Esophagus muscularis mucosa (tissue), 4 donors: ENCODE results near the gene VPS13D. TPM values are rescaled to one million over a fixed set of nuclear protein-coding genes. Genes with fewer than 3 reads are reported as not detected.

Source experiments
- DNase-seq: peaks from one replicate; pipeline ENCODE4 v3.0.0-alpha.2; 2017; ENCODE audit errors: extremely low spot score
- H3K27ac ChIP-seq, 4 donors: fragments of 200-600 bp; sonication (generic); replicated peaks in 1 of 4; 1 replicate in 3 of 4; 2 replicates in 1 of 4; pipeline ENCODE4 v1.5.1; 2016 to 2019; ENCODE audit warnings: mild to moderate bottlenecking in 1 of 4
- H3K27me3 ChIP-seq, 4 donors: fragments of 200-600 bp; sonication (generic); one replicate each; pipeline versions ENCODE4 v1.5.1 to v1.6.0; 2016 to 2019
- H3K36me3 ChIP-seq, 4 donors: fragments of 200-600 bp; sonication (generic); one replicate each; pipeline ENCODE4 v1.5.1; 2016 to 2019
- H3K4me1 ChIP-seq, 4 donors: fragments of 200-600 bp; sonication (generic); one replicate each; pipeline ENCODE4 v1.5.1; 2016 to 2019
- H3K4me3 ChIP-seq, 4 donors: fragments of 200-600 bp; sonication (generic); 1 replicate in 2 of 4; 2 replicates in 2 of 4; pipeline ENCODE4 v1.5.1; 2016 to 2019; ENCODE audit warnings: mild to moderate bottlenecking in 4 of 4, moderate library complexity in 1 of 4
- H3K9me3 ChIP-seq, 4 donors: fragments of 200-600 bp; sonication (generic); 1 replicate in 3 of 4; 2 replicates in 1 of 4; pipeline ENCODE4 v1.5.1; 2016 to 2019
- CTCF ChIP-seq, 3 experiments: fragments of 200-600 bp in 2 of 3; fragments of 450-650 bp in 1 of 3; sonication (generic) in 2 of 3; IDR thresholded peaks; one replicate each; pipeline ENCODE4 v1.5.1; 2017 to 2019; ENCODE audit warnings: antibody characterized with exemption in 3 of 3, mild to moderate bottlenecking in 2 of 3, moderate library complexity in 1 of 3
- EP300 ChIP-seq: sonication (generic); formaldehyde crosslinking; IDR thresholded peaks from one replicate; pipeline ENCODE4 v1.6.1; 2017; ENCODE audit warnings: antibody characterized with exemption
- POLR2A ChIP-seq: fragments of 450-650 bp; IDR thresholded peaks from one replicate; pipeline ENCODE4 v1.6.1; 2017; ENCODE audit warnings: antibody characterized with exemption, moderate library complexity, mild to moderate bottlenecking, low read depth
- POLR2AphosphoS5 ChIP-seq, 2 donors: sonication (generic); formaldehyde crosslinking; IDR thresholded peaks; one replicate each; pipeline ENCODE4 v1.6.1; 2017; ENCODE audit warnings: antibody characterized with exemption in 2 of 2
- WGBS: methylation state at CpG from one replicate; pipeline ENCODE4 v1.1.5; 2018; 5-methylcytosine and 5-hydroxymethylcytosine counted together
- intact Hi-C: fragments of 100-400 bp; cut with DNase I; formaldehyde crosslinking; loops from one replicate; pipeline ENCODE4 v1.15.1; 2023
- total RNA-seq, 4 donors: library from RNA; depleted of rRNA; stranded (reverse); fragments of >200 nt; gene quantifications; one replicate each; pipeline versions ENCODE4 v1.1.0 to v1.2.1, GENCODE V29; 2016

The VPS13D gene
- total RNA-seq, 4 donors from 2014 or later, result 67.8 to 93.3 (median 85.4) TPM

- no peak overlapping the region for H3K27ac ChIP-seq
- TF ChIP-seq EP300, result no peak
- TF ChIP-seq POLR2A, result no peak
- TF ChIP-seq CTCF (IDR thresholded peaks at IDR 0.05), result no peak
- TF ChIP-seq POLR2AphosphoS5 (IDR thresholded peaks at IDR 0.05), result no peak
- no peaks in the 10 kb centered on the region for H3K9me3 ChIP-seq
- no peak overlapping the region for H3K4me3 ChIP-seq
- H3K27me3 ChIP-seq, result no peaks in the 10 kb centered on the region
- H3K4me1 ChIP-seq, result peaks cover 0 to 6% (median 2%) of the 10 kb centered on the region in 4 donors
- no peak for DNase-seq
- WGBS, result 95% methylated on average over 6 of the region's 6 CpGs
- peaks cover 16 to 53% (median 29%) of the 10 kb centered on the region in 4 donors for H3K36me3 ChIP-seq
- intact Hi-C loops, result no loop called here
Observed at GRCh38 chr1:12416744-12417143, 186.9 kb downstream of the VPS13D start.

- Histone ChIP-seq H3K4me3 (no peak overlapping the region), H3K9me3 (no peaks in the 10 kb centered on the region), H3K4me1 (peaks cover 0 to 6% (median 2%) of the 10 kb centered on the region in 4 donors), H3K36me3 (peaks cover 16 to 54% (median 29%) of the 10 kb centered on the region in 4 donors), H3K27me3 (no peaks in the 10 kb centered on the region), H3K27ac (no peak overlapping the region)
- intact Hi-C loops, result no loop called here
- no peak for DNase-seq
- WGBS, result 93% methylated on average over 7 of the region's 7 CpGs
- TF ChIP-seq EP300 (no peak), POLR2AphosphoS5 (IDR thresholded peaks at IDR 0.05) (no peak)
Observed at GRCh38 chr1:12417389-12417788, 187.6 kb downstream of the VPS13D start.

- Histone ChIP-seq H3K36me3 (peaks cover 16 to 50% (median 26%) of the 10 kb centered on the region in 4 donors), H3K27ac (no peak overlapping the region)
- no peak for TF ChIP-seq CTCF (IDR thresholded peaks at IDR 0.05)
- TF ChIP-seq EP300, result no peak
- no peak for TF ChIP-seq POLR2A
- no peak for TF ChIP-seq POLR2AphosphoS5 (IDR thresholded peaks at IDR 0.05)
Observed at GRCh38 chr1:12420171-12420570, 190.3 kb downstream of the VPS13D start.

GRCh38 chr1:12422488-12422887, 192.7 kb downstream of the VPS13D start:
- no peak for DNase-seq
- peaks cover 6 to 27% (median 8%) of the 10 kb centered on the region in 4 donors for H3K36me3 ChIP-seq
- H3K27ac ChIP-seq, result no peak overlapping the region
- no peak overlapping the region for H3K4me3 ChIP-seq
- H3K9me3 ChIP-seq, result no peaks in the 10 kb centered on the region
- peaks cover 17 to 35% (median 26%) of the 10 kb centered on the region in 4 donors for H3K4me1 ChIP-seq
- TF ChIP-seq POLR2AphosphoS5 (IDR thresholded peaks at IDR 0.05) (no peak), EP300 (no peak), CTCF (IDR thresholded peaks at IDR 0.05) (no peak), POLR2A (no peak)
- intact Hi-C loops, result no loop called here
- no peaks in the 10 kb centered on the region for H3K27me3 ChIP-seq

More at GRCh38 chr1:12420171-12420570, 190.3 kb downstream of the VPS13D start:
- Histone ChIP-seq H3K27me3 (no peaks in the 10 kb centered on the region), H3K9me3 (no peaks in the 10 kb centered on the region), H3K4me3 (no peak overlapping the region), H3K4me1 (peaks cover 17 to 27% (median 22%) of the 10 kb centered on the region in 4 donors)
- WGBS, result 89% methylated on average over 2 of the region's 2 CpGs
- no peak for DNase-seq
- intact Hi-C loops, result no loop called here

- H3K9me3 ChIP-seq, result no peaks in the 10 kb centered on the region
- 46% methylated on average over 3 of the region's 3 CpGs for WGBS
- H3K27ac ChIP-seq, result peak overlapping the region; percentile 19 to 39 (median 31)
- H3K27me3 ChIP-seq, result no peaks in the 10 kb centered on the region
- peaks cover 17 to 35% (median 26%) of the 10 kb centered on the region in 4 donors for H3K4me1 ChIP-seq
- TF ChIP-seq EP300 (no peak), POLR2A (no peak), CTCF (IDR thresholded peaks at IDR 0.05) (no peak)
- no peak for DNase-seq
- peaks cover 0 to 17% (median 5%) of the 10 kb centered on the region in 4 donors for H3K36me3 ChIP-seq
- intact Hi-C loops, result no loop called here
- no peak overlapping the region for H3K4me3 ChIP-seq
Observed at GRCh38 chr1:12424087-12424529, 194.3 kb downstream of the VPS13D start.
